ENCODE measurements around the gene SATB1. TPM values are rescaled to one million over a fixed set of nuclear protein-coding genes. Genes with fewer than 3 reads are reported as not detected.

Gene SATB1
- total RNA-seq, 1 donor from 2014 or later: 81.4 TPM

DNA sequence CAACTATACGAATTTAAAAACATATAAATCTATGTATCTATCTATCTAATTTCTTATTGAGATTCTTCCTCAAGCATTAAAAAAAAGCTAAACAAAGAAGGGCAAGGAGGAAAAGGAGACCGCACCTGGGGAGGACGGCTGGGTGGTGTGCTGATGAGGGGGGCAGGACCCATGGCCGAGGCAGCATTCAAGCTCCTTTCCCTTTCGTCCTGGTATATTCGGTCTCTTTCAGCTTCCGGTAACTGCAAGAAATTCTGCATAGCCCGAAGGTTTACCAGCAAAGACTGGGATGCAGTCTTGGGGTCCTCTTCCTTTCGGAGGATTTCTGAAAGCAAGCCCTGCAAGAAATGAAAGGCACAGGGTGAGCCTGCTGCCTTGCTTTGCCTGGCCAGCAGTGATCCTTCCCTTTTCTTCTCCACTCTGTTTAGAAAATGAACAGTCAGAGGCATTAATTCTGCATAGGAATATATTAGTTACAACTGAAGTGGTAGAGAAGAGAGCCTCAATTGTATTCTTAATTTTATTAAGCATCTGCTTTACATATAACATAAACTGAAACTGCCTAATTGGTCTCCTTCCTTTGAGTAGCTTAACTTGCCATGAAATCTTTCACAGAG lies 38.8 kb downstream of the SATB1 start:
- DNase-seq (ENCODE audit: low spot score in 2 of 2, unreplicated experiment in 2 of 2): no peak
- TF ChIP-seq, protein P1, sequence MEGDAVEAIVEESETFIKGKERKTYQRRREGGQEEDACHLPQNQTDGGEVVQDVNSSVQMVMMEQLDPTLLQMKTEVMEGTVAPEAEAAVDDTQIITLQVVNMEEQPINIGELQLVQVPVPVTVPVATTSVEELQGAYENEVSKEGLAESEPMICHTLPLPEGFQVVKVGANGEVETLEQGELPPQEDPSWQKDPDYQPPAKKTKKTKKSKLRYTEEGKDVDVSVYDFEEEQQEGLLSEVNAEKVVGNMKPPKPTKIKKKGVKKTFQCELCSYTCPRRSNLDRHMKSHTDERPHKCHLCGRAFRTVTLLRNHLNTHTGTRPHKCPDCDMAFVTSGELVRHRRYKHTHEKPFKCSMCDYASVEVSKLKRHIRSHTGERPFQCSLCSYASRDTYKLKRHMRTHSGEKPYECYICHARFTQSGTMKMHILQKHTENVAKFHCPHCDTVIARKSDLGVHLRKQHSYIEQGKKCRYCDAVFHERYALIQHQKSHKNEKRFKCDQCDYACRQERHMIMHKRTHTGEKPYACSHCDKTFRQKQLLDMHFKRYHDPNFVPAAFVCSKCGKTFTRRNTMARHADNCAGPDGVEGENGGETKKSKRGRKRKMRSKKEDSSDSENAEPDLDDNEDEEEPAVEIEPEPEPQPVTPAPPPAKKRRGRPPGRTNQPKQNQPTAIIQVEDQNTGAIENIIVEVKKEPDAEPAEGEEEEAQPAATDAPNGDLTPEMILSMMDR (IDR thresholded peaks at IDR 0.05; ENCODE audit: unreplicated experiment): no peak
- Mint-ChIP-seq H3K9me3 (no peaks in the 10 kb centered on the region), H3K36me3 (peaks cover 5% of the 10 kb centered on the region), H3K27me3 (ENCODE audit: low read depth) (no peaks in the 10 kb centered on the region), H3K4me3 (no peak overlapping the region), H3K27ac (peak overlapping the region; percentile 30), H3K4me1 (peaks cover 35% of the 10 kb centered on the region)

DNA sequence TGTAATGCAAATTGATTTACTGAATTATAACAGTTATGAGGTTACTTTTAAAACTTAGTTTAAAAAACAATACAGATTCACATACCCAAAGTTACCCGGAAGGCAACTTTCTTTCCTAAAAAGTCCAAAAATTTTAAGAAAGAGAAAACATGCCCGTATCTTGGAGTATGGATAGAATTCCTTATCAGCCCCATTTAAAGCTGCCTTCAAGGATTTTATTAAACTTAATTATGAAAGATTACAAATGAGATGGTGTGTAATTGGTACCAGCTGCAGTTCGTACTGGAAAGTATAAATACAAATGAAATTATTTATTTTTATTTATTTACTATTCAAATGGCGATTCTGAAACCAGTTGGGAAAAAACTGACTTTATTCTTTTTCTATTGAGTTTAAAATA lies 39.4 kb downstream of the SATB1 start:
- H3K9me3 Mint-ChIP-seq: no peaks in the 10 kb centered on the region
- H3K4me3 Mint-ChIP-seq: no peak overlapping the region
- no peak overlapping the region for H3K27ac Mint-ChIP-seq
- TF ChIP-seq, protein P1 (IDR thresholded peaks at IDR 0.05; ENCODE audit: unreplicated experiment): no peak
- DNase-seq (ENCODE audit: low spot score in 2 of 2, unreplicated experiment in 2 of 2): no peak
- no peaks in the 10 kb centered on the region for H3K27me3 Mint-ChIP-seq (ENCODE audit: low read depth)
- H3K4me1 Mint-ChIP-seq: peaks cover 33% of the 10 kb centered on the region
- peaks cover 5% of the 10 kb centered on the region for H3K36me3 Mint-ChIP-seq

DNA sequence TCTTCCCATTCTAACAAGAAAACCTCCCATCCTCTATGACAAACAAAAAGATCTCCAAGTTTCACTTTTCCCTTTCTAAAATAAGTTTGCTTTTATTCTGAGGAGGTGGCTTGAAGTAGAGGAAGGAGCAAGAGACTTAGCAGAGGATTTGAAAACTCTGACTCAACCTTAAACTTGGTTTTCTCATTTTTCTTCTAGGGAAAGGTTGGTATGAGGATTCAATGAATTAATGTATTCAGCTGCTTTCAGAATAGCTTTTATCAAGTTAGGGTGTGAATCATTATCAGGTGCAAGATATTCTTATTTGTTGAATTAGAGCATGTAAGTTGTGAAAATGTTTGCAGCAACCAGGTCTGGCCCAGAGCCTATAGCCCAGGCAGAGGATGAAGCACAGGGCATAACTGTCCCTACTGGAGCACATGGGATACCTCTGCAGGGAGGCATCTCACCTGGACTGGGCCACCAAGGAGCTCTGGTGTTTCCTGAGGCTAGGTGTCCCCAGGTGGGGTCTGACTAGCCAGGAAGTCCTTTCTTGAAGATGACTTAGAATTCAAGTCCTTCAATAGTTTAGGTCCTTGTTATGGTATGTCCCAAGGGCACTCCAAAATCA lies 42.3 kb downstream of the SATB1 start:
- Mint-ChIP-seq H3K27me3 (ENCODE audit: low read depth) (no peaks in the 10 kb centered on the region), H3K4me1 (peaks cover 9% of the 10 kb centered on the region), H3K9me3 (no peaks in the 10 kb centered on the region), H3K4me3 (no peak overlapping the region), H3K27ac (peak overlapping the region; percentile 6), H3K36me3 (peaks cover 5% of the 10 kb centered on the region)
- TF ChIP-seq, protein P1 (IDR thresholded peaks at IDR 0.05; ENCODE audit: unreplicated experiment): no peak
- no peak for DNase-seq (ENCODE audit: low spot score in 2 of 2, unreplicated experiment in 2 of 2)

DNA sequence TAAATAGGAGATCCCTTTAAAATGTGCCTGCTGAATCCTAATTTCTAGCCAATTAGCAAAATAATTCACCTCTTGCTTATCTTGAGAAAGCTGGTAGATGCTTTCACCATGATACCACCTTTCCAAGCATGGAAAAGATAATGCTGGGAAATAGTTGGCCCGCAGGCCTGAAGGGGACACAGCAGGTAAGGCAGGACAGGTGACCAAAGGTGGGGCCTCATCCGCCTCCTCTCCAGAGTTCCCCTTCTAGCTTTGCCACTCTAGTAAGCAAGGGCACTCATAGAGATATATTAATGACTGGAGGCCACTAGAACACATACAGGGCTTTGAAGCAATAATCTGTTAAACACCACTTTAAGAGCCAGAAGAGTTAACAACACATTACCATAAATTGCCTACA lies 45.5 kb downstream of the SATB1 start:
- Mint-ChIP-seq H3K27ac (no peak overlapping the region), H3K27me3 (ENCODE audit: low read depth) (no peaks in the 10 kb centered on the region)

DNA sequence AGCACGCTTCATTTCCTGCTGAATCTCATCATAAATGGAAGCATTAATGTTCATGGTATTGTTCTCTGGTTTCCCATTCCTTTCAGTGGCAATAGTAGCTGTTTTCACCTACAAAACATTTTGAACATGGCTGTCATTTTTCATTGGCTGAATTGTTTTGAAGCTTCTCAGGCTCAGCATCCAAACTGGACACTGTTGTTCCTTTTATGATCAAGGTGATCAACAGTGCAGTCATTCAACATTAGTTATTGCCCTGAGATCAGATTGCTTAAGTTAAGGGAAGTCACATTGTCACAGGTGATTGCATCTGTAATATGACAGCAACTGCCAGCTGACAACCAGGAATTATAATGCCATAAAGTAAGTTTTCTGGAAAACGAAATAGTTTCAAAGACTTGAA lies 46.9 kb downstream of the SATB1 start:
- H3K4me1 Mint-ChIP-seq: peaks cover 12% of the 10 kb centered on the region
- no peak overlapping the region for H3K4me3 Mint-ChIP-seq
- H3K27ac Mint-ChIP-seq: no peak overlapping the region
- DNase-seq (ENCODE audit: low spot score in 2 of 2, unreplicated experiment in 2 of 2): no peak
- H3K27me3 Mint-ChIP-seq (ENCODE audit: low read depth): no peaks in the 10 kb centered on the region
- H3K9me3 Mint-ChIP-seq: no peaks in the 10 kb centered on the region
- TF ChIP-seq, protein P1 (IDR thresholded peaks at IDR 0.05; ENCODE audit: unreplicated experiment): no peak
- peaks cover 19% of the 10 kb centered on the region for H3K36me3 Mint-ChIP-seq

More for the DNA sequence above, 45.5 kb downstream of the SATB1 start:
- no peak overlapping the region for H3K4me3 Mint-ChIP-seq
- DNase-seq (ENCODE audit: low spot score in 2 of 2, unreplicated experiment in 2 of 2): no peak
- H3K4me1 Mint-ChIP-seq: peaks cover 13% of the 10 kb centered on the region
- TF ChIP-seq, protein P1 (IDR thresholded peaks at IDR 0.05; ENCODE audit: unreplicated experiment): no peak
- no peaks in the 10 kb centered on the region for H3K9me3 Mint-ChIP-seq
- peaks cover 12% of the 10 kb centered on the region for H3K36me3 Mint-ChIP-seq

Measured in mesothelial cell of epicardium (in vitro differentiated cells).